Cardiac fibroblast (primary cell): ENCODE results near the gene TVP23A.
"Not testable (repeated sequence)": the region's sequence is repeated elsewhere in the genome, so short reads cannot be mapped to it uniquely, and the experiment has no call there.

Experiments used
- DNase-seq, 2 donors: peaks; one replicate each; pipeline versions ENCODE4 v3.0.0 to v3.0.0-alpha.2; 2010; ENCODE audit warnings: low read depth in 2 of 2
- H3K4me3 ChIP-seq, 2 donors: replicated peaks in 1 of 2; 1 replicate in 1 of 2; 2 replicates in 1 of 2; pipeline ENCODE4 v1.5.1; 2011; ENCODE audit warnings: low read depth in 2 of 2, low read length in 2 of 2, mild to moderate bottlenecking in 2 of 2, moderate library complexity in 1 of 2
- TF ChIP-seq, protein P1 (sequence below): IDR thresholded peaks from one replicate; pipeline ENCODE4 v1.5.1; 2011; ENCODE audit warnings: low read depth, mild to moderate bottlenecking, low read length, inconsistent platforms

The TVP23A gene

DNA sequence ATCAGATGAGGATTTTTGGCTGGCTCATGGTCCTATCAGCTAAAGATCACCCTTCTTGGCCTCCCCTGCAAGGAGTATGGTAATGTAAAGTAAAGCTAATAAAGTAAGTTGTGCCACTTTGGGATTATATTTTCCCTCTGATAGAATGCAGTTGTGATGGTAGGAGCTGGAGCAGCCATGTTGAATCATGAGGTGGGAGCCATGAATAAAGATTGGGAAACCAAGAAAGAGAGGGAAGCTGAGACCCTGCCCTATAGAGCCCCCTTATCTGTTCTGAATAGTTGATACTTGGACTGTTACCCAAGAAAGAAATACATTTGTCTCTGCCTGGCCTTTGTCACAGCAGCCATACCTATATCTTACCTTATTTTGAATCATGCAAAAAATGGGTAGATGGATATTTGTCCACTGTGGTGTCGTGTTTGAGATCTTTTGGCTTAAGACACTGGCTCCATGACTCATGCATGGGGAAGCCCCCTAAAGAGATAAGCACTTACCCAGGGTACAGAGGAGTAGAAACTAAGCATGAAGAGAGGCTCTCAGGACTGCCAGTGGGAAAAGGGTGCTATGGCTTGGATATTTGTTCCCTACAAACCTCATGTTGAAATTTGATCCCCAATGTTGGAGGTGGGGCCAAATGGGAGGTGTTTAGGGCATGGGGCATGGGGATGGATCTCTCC lies 17.7 kb upstream of the TVP23A start:
- no peak overlapping the region for H3K4me3 ChIP-seq
- TF ChIP-seq, protein P1, sequence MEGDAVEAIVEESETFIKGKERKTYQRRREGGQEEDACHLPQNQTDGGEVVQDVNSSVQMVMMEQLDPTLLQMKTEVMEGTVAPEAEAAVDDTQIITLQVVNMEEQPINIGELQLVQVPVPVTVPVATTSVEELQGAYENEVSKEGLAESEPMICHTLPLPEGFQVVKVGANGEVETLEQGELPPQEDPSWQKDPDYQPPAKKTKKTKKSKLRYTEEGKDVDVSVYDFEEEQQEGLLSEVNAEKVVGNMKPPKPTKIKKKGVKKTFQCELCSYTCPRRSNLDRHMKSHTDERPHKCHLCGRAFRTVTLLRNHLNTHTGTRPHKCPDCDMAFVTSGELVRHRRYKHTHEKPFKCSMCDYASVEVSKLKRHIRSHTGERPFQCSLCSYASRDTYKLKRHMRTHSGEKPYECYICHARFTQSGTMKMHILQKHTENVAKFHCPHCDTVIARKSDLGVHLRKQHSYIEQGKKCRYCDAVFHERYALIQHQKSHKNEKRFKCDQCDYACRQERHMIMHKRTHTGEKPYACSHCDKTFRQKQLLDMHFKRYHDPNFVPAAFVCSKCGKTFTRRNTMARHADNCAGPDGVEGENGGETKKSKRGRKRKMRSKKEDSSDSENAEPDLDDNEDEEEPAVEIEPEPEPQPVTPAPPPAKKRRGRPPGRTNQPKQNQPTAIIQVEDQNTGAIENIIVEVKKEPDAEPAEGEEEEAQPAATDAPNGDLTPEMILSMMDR = no peak
- no peak for DNase-seq

DNA sequence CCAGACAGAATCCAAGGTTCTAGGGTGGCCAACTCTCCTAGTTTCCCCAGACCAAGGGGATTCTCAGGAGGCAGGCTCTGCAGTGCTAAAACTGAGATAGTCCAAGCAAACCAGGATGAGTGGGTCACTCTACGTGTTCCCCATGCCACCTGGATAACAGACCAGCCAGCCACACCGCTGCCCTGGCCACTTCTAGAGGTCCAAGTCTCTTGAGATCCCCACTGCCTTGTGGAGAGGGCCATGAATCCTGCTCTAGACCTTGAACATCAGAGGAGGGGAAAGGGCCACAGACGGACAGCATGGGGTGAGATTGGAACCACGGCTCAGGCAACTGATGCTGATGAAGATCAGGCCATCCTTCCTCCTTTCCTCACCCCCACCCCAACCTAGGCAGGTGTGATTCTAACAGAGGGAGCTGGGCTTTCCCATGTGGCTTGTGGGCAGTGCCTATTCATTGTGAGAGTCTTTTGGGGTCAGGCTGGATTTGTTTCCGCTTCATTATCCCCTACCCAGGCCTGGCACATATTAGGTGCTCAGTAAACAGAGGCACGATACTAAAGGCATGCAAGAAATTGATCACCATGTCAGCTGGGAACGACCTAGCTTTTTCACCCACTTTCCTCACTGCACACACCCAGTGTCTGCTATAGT lies 16.8 kb upstream of the TVP23A start:
- no peak for DNase-seq
- H3K4me3 ChIP-seq = no peak overlapping the region
- TF ChIP-seq, protein P1 = no peak

DNA sequence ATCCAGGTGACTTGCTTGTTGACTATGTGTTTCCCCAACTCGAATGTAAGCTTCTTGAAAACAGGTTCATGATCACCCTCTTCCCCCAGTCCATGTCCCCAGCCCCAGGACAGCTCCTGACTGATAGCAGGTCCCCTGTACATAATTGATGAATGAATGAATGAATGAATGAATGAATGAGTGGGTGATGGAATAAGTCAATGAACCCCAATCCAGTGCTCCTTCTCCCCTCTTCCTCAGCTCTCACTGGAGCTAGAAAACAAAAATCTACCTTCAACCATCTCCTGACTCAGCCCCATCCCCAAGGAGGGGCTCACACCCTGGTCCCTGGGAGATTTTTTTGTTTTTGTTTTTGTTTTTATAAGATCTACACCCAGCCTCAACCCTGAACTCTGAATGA lies 16.2 kb upstream of the TVP23A start:
- TF ChIP-seq, protein P1 = no peak
- no peak overlapping the region for H3K4me3 ChIP-seq
- DNase-seq = no peak

DNA sequence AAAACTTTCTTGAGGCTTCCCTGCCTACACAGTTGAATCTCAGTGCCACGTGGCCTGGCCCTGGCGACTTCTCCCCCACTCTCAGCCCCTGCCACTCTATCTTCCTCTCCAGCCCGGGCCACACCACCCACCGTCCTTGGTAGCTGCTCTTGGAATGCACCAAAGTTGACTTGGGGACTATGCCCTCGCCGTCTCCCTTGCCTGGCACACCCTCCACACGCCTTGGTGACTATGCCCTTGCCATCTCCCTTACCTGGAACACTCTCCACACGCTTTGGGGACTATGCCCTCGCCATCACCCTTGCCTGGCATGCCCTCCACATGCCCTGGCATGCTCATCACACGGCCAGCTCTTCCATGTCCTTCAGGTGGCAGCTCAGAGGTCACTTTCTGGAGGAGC lies 15.5 kb upstream of the TVP23A start:
- TF ChIP-seq, protein P1 = no peak
- H3K4me3 ChIP-seq = no peak overlapping the region
- DNase-seq = no peak

DNA sequence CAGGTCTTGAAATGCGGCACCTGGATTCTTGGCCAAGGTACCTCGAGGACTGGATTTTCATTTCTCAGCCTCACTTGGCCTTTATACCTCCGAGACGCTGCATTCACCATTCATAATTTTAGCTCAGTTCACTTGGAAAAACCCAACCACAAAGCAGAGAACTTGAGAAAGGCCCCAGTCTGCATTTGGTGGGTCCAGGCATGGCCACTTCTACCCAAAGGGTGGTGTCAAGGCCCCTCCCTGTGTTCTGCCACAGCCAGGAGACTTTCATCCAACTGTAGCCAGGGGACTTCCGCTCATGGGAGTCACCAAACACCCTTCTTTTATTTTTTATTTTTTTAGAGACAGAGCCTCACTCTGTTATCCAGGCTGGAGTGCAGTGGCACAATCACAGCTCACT lies 14.7 kb upstream of the TVP23A start:
- no peak for DNase-seq
- TF ChIP-seq, protein P1 = no peak
- H3K4me3 ChIP-seq = no peak overlapping the region

DNA sequence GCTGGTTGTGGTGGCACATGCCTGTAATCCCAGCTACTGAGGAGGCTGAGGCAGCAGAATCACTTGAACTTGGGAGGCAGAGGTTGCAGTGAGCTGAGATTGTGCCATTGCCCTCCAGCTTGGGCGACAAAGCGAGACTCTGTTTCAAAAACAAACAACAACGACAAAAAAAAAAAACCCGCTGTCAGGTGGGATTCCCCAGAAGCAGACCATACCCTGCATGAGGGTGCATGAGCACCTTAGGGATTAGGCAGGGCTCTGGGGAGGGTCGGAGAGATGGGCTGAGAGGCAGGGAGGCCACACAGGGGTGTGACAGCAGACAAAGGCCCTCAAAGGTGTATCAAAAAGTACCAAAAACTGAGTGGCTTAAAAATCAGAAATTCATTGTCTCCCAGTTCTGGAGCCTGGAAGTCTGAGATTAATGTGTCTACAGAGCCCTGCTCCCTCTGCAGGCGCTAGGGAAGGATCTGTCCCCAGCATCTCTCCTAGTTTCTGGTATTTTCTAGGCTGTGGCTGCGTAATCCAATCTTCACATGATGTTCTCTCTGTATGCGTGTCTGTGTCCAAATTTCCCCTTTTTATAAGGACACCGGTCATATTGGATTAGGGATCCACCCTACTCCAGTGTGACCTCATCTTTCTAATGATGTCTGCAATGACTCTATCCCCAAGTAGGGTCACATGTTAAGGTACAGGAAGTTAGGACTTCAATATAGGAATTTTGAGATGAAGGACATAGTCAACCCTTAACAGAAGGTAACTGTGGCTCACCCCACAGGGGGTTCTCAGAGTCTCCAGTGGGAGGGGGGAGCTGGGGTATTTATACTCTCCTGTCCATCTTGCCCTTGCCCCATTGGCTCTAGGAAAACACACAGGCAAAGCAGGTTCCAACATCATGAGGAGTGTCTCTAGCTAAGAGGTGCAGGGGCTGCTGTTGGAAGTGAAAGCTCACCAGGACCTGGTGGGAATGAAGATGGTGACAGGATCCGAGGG lies 13.6 kb upstream of the TVP23A start:
- DNase-seq = no peak
- H3K4me3 ChIP-seq = no peak overlapping the region
- TF ChIP-seq, protein P1 = no peak

DNA sequence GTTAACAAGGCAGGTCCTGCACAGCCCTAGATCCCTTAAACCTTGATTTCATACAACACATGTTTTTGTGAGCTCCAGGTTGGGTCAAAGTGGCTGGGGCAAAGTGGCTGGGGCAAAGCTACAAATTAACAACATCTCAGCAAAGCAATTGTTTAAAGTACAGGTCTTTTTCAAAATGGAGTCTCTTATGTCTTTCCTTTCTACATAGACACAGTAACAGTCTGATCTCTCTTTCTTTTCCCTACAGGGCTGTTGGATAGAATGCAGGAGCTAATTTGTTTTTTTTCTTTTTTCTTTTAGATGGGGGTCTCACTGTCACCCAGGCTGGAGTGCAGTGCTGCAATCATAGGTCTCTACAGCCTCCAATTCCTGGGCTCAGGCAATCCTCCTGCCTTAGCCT lies 11.6 kb upstream of the TVP23A start:
- not testable (repeated sequence) for DNase-seq, H3K4me3 ChIP-seq

DNA sequence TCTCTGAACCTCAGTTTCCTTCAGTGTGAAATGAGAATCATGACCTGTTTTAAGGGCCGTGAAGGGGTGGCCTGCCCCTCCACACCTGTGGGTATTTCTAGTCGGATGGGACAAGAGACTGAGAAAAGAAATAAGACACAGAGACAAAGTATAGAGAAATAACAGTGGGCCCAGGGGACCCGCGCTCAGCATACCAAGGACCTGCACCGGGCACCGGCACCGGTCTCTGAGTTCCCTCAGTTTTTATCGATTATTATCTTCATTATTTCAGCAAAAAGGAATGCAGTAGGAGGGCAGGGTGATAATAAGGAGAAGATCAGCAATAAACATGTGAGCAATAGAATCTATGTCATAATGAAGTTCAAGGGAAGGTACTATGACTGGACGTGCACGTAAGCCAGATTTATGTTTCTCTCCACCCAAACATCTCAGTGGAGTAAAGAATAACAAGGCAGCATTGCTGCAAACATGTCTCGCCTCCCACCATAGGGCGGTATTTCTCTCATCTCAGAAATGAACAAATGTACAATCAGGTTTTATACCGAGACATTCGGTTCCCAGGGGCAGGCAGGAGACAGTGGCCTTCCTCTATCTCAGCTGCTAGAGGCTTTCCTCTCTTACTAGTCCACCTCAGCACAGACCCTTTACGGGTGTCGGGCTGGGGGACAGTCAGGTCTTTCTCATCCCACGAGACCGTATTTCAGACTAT lies 10.9 kb upstream of the TVP23A start:
- not testable (repeated sequence) for H3K4me3 ChIP-seq
- peak in 1 of 2 donors; percentile 7 for DNase-seq
